GM19372 (cell line): ENCODE results near the gene DYRK2.

Source experiments
- ATAC-seq: cut with Tn5 transposase; IDR thresholded peaks from one replicate; pipeline ENCODE4 v1.9.1; 2021; ENCODE audit warnings: mild to moderate bottlenecking, low read depth, moderate library complexity; ENCODE audit not compliant: unreplicated experiment

Gene DYRK2

DNA sequence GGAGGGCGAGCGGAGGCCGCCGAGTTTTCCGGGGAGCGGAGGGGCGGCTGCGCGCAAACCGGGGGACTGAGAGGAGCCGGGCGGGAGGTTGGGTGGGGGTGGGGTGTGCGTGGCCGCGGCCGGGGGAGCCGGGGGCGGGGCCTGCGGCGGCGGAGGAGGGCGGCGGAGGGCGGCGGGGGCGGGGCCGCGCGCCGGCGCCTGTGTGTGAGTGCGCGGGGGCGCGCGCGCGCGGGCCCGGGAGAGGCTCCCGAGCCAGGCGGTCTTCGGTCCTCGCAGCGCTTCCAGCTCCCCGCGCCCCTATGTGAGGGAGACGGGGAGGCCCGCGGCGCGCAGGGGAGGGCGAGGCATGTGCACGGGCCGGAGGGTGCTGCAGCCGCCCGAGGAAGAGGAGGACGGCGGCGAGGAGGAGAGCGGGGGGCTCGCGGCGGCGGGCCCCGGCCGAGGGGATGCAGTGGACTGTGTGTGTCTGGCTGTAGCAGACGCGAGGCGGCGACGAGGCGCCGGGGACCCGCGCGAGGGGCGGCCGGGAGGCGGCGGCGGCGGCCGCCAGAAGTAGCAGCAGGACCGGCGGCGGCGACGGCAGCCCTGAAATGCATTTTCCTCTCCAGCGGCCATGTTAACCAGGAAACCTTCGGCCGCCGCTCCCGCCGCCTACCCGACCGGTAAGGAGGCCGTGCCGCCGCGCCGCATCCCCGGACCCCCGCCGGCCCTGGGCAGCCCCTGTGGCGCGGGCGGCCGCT is at the start of gene DYRK2:
DYRK2 (plus strand) TSS at position 225 of the 740 bp plus-strand sequence; CDS start at position 614, 389 bp downstream.
- ATAC-seq: peak; percentile 47

DNA sequence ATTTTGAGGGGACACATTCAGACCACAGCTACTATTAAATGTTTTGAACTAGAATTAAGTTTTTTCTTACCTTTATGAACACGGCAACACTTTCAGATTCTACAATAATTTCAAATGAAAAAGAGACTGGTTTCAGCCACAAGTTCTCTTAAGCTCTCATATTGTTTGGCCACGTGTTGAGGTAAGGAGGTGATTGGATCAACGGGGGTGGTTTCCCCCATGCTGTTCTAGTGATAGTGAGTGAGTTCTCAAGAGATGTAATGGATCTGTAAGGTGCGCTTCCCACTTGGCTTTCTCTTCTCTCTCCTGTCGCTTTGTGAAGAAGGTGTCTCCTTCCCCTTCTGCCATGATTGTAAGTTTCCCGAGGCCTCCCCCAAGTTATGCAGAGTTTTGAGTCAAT is 48.9 kb upstream of the DYRK2 start:
- no peak for ATAC-seq

DNA sequence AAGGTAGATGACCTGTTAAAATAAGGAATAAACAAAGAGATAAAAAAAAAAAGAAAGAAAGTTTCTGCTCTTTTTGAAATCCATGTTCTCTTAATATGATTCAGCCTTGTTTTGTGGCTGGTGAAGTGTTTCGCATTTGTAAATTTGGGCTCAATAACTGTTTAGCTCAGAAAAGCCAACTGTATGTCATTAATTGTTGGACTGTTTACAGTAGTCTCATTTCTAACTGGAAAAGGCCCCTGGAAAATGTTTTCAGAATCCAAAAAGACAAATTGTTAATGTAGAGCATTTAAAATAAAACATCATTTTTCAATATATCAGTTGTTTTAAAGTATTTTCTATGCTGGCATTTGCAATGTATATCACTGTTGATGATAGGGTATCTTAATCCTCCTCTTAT is 47.4 kb upstream of the DYRK2 start:
- ATAC-seq: no peak

DNA sequence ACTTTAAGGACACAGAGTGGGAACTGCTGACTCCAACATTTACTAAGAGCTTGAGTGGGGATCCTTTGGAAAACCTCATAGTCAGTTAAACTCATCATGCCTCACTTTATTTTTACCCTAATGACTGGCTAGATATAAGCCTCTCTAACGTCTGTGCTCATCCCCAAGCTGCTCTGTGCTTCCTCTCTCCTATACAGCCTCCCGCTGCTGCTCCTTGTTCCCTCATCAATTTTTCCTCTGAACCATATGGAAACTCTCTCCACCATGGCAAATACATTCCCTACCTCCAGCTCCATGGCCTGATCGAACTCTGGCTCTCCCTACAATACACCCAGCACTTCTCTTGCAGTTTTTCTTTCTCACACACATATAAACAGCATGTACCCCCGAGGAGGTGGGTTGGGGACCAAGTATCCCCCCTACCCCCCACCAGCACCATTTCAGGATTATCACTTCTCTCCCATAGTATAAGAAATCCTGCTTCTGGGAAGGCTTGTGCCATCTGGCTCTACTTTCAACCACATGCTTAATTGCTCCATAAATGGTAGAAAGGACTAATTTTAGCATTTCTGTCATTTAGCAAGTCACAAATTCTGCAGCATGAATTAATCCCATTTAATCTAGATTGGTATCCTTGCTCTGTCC is 39.2 kb upstream of the DYRK2 start:
- ATAC-seq: no peak

DNA sequence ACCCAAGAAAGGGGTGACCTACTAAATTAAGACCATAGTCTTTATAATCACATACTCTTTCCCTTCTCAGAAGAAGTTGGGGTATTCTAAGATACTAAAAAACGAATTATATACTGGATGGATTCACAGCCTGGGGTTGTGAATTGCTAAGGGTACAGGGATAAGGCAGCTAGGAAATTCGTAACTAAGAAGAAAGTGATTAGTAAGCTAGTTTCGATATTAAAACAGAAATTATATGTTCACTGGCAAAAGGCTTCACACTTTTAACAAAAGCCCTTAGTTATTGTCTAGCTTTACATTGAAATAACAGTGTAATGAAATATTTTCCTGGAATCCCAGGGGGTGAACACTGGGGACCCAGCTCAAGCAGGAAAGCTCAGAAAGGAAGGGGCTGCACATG is 35.5 kb upstream of the DYRK2 start:
- no peak for ATAC-seq

DNA sequence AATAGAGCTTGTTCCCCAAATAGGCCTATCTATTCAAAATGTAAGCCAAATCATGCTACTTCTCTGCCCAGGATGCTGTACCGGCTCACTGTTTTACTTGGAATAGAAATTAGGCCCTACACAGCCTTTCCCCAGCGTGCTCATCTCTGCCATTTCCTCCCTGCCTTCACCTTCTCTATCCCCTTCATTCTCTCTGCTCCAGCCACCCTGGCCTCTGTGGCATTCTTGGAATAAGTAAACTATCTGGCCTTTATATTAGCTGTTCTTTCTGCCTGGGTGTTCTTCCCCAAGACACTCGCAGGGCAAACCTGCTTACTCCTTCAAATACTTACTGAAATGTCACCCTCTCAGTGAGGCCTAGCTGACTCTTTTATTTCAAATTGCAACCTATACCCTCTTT is 30.9 kb upstream of the DYRK2 start:
- no peak for ATAC-seq

DNA sequence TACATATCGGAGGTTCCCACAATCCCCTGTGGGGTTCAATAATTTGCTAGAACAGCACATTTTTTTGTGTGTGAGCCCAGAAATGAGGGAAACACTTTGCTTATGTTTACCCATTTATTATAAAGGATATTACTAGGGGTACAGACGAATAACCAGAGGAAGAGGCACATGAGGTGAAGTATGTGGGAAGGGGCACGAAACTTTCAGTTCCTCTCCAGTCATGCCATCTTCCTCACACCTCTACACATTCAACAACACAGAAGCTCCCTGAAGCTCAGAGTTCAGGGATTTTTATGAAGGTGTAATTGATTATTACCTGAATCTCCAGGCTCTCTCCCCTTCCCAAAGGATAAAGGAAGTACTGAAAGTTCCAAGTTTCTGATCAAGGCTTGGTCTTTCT is 30.2 kb upstream of the DYRK2 start:
- no peak for ATAC-seq

DNA sequence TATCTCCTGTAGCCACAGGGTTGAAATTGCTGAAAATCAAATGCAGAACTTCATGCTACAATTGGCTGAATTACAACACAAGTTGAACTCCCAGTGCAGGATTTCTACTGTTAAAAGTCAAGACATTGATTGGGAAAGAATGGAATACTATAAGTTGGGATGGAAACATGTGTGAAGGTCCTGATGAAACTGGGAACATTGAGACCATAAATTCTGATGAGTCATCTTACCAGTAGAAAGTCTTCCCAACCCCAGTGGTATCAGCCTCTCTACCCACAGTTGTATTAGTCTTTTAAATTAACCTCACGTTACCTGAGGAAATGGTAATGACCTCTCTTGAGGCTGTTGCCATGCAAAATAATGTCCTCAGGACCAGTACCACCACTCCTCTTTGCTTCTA is 27.4 kb upstream of the DYRK2 start:
- ATAC-seq: no peak

DNA sequence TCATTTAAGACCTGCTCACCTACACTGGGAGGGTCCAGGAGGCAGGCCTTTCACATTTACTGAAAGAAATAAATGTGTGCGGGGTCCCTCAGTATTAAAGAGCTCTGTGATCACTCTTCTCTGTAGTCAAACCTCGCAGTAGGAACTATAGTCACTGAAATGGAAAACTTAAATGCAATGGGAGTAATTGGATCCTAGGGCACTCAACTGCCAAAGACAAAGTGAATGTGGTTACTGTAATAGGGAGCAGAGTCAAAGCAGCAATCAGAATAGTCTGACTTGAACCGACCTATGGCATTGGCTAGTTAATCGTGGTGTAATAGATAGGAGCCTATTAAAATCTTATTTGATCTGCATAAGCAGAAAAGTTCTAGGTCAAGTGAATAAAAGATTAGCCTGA is 26.6 kb upstream of the DYRK2 start:
- no peak for ATAC-seq

DNA sequence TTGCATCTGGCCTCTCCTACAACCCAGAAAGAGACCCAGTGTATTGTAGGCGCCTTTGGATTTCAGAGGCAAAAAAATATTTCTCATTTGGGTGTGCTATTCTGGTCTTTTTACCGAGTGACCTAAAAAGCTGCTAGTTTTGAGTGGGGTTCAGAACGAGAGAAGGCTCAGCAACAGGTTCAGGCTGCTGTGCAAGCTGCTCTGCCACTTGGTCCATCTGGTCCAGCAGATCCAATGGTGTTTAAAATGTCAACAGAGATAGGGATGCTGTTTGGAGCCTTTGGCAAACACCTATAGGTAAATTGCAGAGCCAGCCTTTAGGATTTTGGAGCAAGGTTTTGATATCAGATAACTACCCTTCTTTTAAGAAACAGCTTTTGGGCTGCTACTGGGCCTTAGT is 25.3 kb upstream of the DYRK2 start:
- ATAC-seq: no peak

DNA sequence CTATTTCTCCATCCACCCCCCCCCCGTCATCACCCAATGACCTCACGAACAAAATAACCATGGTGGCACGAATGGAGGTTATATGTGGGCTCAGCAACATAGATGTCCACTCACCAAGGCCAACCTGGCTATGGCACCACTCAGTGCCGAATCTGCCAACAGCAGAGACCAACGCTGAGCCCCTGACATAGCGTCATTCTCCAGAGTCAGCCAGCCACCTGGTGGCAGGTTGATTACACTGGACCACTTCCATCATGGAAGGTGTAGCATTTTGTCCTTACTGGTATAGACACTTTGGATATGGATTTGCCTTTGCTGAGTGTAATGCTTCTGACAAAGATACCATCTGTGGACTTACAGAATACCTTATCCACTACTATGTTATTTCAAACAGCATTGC is 24.2 kb upstream of the DYRK2 start:
- ATAC-seq: no peak

DNA sequence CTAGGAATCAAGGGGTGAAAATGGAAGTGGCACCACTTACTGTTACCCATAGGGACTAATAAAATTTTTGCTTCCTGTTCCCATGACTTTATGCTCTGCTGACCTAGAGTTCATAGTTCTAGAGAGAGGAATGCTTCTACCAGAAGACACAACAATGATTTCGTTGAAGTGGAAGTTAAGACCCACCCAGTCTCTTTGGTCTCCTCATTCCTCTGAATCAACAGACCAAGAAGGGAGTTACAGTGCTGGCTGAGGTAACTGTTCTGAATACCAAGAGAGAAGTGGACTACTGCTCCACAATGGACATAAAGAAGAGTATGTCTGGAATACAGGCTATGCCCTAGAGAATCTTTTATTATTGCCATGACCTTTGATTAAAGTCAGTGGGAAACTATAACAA is 23.5 kb upstream of the DYRK2 start:
- ATAC-seq: no peak

DNA sequence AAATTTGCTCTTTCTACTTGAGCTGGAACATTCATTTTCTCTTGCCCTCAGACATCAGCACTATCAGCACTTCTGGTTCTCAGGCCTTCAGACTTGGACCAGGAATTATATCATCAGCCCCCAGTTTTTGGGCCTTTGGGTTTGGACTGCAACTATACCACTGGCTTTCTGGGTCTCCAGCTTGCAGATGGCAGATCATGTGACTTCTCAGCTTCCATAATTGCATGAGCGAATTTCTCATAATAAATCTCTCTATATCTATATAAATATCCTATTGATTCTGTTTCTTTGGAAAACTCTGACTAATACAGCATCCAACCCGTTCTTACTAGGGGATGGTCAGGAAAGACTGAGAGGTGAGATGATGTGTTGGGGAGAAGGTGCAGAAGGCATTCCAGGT is 22.4 kb upstream of the DYRK2 start:
- no peak for ATAC-seq

DNA sequence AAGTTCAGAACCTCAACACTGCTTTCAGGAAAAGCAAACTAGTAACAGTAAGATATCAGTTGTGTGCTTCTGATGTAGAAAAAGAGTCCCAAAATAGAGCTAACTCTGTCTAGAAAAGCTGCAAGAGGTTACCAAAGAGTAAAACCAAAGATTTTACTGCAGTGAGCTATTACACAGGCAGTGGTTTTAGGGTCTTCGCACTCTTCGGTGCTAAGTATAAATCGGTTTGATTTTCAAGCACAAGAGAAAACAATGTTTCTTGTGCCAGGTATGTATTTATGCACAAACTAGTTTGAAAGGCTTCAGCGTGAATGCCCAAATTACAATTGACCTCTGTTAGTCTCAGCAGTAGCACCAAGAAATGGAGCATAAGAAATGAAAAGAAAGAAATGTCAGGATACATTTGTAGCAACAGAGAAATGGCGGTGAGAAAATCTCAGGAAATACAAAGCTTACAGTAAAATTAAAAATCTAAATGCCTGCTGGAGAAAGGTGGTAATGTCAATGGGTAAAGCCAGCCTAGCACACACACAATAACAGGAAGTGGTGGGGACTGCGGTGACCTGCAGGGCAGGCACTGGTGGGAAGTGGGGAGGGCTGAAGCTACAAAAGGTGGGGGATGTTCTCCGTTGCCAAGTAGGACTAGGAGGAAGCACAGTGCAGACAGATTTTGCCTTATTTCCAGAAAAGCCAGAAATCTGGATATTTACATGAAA is 18.0 kb upstream of the DYRK2 start:
- ATAC-seq: peak; percentile 95

DNA sequence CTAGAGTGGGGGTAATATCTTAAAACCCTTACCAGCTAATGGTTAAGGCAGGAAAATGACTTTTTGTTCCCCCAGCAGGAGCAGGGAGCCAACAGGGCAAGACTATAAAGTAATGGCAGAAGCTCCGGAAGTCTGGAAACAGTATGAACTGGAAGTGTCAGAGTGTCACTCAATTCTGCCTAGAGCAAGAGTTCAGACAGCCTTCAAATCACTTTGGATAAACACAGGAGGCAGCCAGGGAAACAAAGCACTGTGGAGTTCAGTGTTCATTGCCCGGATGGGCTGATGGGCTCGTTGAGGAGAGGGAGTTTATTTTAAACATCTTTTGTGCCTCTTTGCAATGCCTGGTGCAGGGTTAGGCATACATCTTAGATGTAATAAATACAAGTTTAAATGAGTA is 16.5 kb upstream of the DYRK2 start:
- no peak for ATAC-seq

DNA sequence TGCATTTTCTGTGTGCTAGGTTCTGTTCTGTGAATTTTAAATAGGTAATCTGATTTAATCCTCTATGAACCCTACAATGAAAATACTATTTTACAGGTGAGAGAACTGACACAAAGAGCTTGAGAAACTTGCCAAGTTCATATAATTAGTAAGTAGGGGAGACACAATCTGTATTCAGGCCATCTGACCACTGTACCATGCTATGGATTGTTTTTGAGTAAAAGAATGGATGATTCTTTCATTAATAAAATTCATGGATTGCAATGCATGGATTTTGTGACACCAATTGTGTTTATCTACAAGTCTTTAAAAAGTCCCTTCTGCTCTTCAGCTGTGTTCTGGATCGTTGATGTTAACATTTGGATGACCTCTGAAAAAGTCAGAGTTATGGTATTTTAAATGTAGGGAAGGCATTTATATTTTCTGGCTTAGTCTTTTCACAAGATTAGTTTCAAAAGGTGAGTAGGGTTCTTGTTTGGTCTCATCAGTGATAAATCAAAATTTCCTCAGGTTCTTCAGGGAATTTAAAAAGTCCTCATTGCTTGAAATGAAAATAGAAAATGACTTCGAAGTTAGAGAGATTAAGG is 15.4 kb upstream of the DYRK2 start:
- ATAC-seq: no peak

DNA sequence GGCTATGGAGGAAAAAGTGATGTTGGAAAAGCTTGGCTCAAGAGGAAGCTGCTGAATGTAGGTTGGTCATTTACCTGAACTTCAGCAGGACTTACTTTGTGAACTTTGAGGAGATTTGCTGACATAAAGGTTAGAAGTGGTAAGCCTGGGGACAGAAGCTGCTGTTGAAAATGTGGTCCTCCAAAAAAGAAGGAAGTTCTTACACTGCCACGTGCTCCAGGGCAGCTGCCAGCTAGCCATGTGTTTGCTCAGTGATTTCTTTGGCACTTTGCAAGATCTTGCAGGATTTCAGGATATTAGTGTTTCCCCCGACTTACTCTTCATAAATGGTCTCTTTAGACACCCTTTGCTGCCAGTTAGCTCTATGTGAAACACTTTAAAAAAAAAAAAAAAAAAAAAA is 14.8 kb upstream of the DYRK2 start:
- ATAC-seq: no peak

DNA sequence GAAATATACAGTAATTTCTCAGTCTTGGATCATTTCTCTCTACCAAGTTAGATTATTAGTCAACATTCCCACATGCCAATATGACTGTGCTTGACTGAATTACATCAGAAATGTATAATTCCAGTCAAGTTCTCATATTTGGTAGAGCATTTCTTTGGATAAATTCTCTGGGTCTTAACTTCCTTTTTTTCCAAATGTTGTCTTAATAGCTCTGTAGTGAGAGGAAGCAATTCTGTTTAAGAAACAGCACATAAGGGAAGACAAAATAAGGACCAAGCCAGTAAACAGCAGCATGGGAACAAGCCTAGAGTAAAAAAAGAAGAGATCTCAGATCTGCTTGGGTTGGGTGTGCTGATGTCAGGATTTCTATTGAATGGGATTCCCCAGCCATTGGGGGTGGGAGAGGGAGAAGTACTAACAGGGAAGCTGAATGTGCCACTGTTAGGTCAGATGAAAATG is 14.2 kb upstream of the DYRK2 start:
- ATAC-seq: no peak

DNA sequence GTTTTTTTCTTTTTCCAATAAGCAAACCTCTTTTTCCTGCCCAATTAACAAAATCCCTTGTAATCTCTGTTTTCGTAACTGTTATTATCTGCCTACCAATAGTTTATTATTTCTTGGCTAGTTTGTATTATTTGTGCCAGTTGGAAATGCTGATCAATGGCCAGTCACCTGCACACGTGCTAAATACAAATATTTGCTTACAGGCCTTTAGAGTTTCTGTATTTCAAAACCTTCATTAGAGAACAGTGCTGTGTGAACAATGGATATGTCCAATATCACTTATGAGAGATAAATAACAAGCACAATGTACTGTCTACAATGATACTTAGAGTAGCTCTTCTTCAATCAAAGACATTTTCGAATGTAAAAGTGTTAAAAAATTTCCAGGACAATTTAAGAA is 10.8 kb upstream of the DYRK2 start:
- ATAC-seq: no peak

DNA sequence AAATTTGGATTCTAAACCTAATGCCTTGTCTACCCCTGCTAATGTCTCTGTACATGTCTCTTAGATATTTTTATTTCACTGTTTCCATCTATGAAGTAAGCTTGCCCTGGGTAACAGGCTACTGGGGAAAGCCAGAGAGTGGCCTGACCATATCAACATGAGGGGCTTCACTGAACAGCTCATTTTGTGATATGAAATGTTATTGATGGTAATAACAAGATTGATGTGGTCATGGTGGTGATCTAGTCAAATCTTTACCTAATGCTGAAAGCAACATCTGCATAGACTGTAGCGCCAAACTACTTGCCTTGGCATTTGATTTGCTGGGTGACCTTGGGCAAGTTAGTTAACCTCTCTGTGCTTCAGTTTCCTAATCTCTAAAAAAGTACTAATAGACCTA is 9.9 kb upstream of the DYRK2 start:
- ATAC-seq: no peak

DNA sequence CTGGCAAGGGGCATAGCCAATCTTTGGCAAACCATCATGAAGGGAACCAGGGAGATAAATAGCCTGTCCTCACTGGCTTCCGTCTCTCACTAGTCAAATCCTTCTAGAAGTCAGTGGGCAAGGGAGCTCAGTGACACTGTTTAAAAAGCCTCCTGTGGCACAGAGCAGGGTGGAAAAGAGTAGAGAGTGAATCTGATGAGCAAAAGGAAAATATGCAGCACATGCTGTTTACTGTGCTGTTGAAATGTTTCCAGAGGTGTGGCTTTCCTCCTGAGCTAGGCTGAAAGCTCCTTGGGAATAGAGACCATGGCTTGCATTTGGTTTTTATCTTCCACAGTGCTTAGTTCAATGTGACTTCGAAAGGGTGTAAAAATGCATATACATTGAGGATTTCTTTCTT is 7.7 kb upstream of the DYRK2 start:
- ATAC-seq: no peak
